LoVo (cell line): ENCODE measurements around the gene RC3H2.

Experiments used
- DNase-seq: peaks from one replicate; pipeline ENCODE4 v3.0.0-alpha.2; 2016; ENCODE audit warnings: low spot score

Gene RC3H2

GRCh38 chr9:122904823-122905710, at the start of gene RC3H2:
Gene RC3H2, minus strand, starts transcription at chr9:122905359. Its CDS starts 7,850 bp downstream, at chr9:122897509.
- DNase-seq = peak; percentile 100

- DNase-seq = peak; percentile 61
These were observed 49.1 kb upstream of the RC3H2 start for GRCh38 chr9:122954253-122954691.

GRCh38 chr9:122951056-122951455, 45.9 kb upstream of the RC3H2 start:
- DNase-seq = no peak

- DNase-seq = no peak
These were observed 45.1 kb upstream of the RC3H2 start for GRCh38 chr9:122950263-122950662.

GRCh38 chr9:122949696-122950095, 44.5 kb upstream of the RC3H2 start:
- DNase-seq = no peak

- no peak for DNase-seq
These were observed 43.2 kb upstream of the RC3H2 start for GRCh38 chr9:122948313-122948712.

- DNase-seq = no peak
These were observed 41.4 kb upstream of the RC3H2 start for GRCh38 chr9:122946461-122947005.

GRCh38 chr9:122944960-122945888, 40.1 kb upstream of the RC3H2 start:
- no peak for DNase-seq

GRCh38 chr9:122941582-122942234, 36.5 kb upstream of the RC3H2 start:
- no peak for DNase-seq

- DNase-seq = peak; percentile 99
These were observed 35.8 kb upstream of the RC3H2 start, which contains the start of gene RABGAP1 for GRCh38 chr9:122940749-122941581. Gene RABGAP1, plus strand, starts transcription at chr9:122941020. Its CDS starts 16,040 bp downstream, at chr9:122957060.

- no peak for DNase-seq
These were observed 35.2 kb upstream of the RC3H2 start for GRCh38 chr9:122940454-122940748.

- no peak for DNase-seq
These were observed 34.4 kb upstream of the RC3H2 start for GRCh38 chr9:122939601-122940000.

GRCh38 chr9:122936883-122937282, 31.7 kb upstream of the RC3H2 start:
- no peak for DNase-seq

GRCh38 chr9:122936464-122936863, 31.3 kb upstream of the RC3H2 start:
- no peak for DNase-seq

GRCh38 chr9:122931226-122932121, 26.3 kb upstream of the RC3H2 start, which contains the start of gene ZBTB26:
Gene ZBTB26, minus strand, starts transcription at chr9:122931512. Its CDS starts 11,578 bp downstream, at chr9:122919934.
- DNase-seq = peak; percentile 93

- DNase-seq = no peak
These were observed 25.5 kb upstream of the RC3H2 start for GRCh38 chr9:122930541-122931225.

- DNase-seq = no peak
These were observed 24.7 kb upstream of the RC3H2 start for GRCh38 chr9:122929796-122930354.

GRCh38 chr9:122923947-122924346, 18.8 kb upstream of the RC3H2 start:
- DNase-seq = no peak

GRCh38 chr9:122922713-122923112, 17.6 kb upstream of the RC3H2 start:
- DNase-seq = no peak
